Prostate gland (tissue), 2 donors: ENCODE data around the gene CCL14.

Experiments
- POLR2A ChIP-seq: fragments of 450-650 bp; IDR thresholded peaks from one replicate; pipeline ENCODE4 v1.6.1; 2016; ENCODE audit warnings: antibody characterized with exemption, mild to moderate bottlenecking
- POLR2AphosphoS5 ChIP-seq: sonication (generic); formaldehyde crosslinking; IDR thresholded peaks from one replicate; pipeline ENCODE4 v1.6.1; 2017; ENCODE audit warnings: antibody characterized with exemption
- TF ChIP-seq, protein P1 (sequence below), 4 experiments: fragments of 200-600 bp in 2 of 4; fragments of 450-650 bp in 2 of 4; sonication (generic) in 2 of 4; IDR thresholded peaks; 1 replicate in 3 of 4; 2 replicates in 1 of 4; pipeline ENCODE4 v1.5.1; 2016 to 2019; ENCODE audit warnings: antibody characterized with exemption in 4 of 4, mild to moderate bottlenecking in 2 of 4, moderate library complexity in 2 of 4

DNA sequence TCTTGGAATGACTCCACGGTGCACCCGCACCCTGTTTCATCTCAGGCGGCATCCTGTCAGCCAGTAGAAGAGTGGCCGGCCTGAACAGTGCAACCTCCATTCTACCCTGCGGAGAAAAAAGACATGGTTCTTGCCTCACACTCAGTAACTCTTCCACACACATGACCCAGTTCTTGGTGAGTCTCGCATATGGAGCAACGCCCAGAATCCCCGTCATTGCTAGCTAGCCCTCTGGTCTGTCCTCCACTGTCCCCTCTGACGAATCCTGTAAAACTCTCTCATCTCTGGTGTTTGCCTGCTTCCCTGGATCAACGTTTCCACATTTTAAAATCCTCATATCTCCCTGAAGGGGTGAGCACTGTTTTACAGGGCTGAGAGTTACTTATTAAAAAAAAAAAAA lies 51.8 kb downstream of the CCL14 start:
- TF ChIP-seq, protein P1, sequence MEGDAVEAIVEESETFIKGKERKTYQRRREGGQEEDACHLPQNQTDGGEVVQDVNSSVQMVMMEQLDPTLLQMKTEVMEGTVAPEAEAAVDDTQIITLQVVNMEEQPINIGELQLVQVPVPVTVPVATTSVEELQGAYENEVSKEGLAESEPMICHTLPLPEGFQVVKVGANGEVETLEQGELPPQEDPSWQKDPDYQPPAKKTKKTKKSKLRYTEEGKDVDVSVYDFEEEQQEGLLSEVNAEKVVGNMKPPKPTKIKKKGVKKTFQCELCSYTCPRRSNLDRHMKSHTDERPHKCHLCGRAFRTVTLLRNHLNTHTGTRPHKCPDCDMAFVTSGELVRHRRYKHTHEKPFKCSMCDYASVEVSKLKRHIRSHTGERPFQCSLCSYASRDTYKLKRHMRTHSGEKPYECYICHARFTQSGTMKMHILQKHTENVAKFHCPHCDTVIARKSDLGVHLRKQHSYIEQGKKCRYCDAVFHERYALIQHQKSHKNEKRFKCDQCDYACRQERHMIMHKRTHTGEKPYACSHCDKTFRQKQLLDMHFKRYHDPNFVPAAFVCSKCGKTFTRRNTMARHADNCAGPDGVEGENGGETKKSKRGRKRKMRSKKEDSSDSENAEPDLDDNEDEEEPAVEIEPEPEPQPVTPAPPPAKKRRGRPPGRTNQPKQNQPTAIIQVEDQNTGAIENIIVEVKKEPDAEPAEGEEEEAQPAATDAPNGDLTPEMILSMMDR (IDR thresholded peaks at IDR 0.05): no peak
- TF ChIP-seq POLR2A (no peak), POLR2AphosphoS5 (no peak)
